NB4 (cell line): Measurements from ENCODE around the gene ZCCHC12.
"Not testable (repeated sequence)": the region's sequence is repeated elsewhere in the genome, so short reads cannot be mapped to it uniquely, and the experiment has no call there.

Experiments used
- DNase-seq: peaks from one replicate; pipeline ENCODE4 v3.0.0; 2010; ENCODE audit warnings: low read depth
- H3K4me3 ChIP-seq: one replicate; pipeline ENCODE4 v1.5.1; 2011; ENCODE audit warnings: mild to moderate bottlenecking, low read depth, low read length, moderate library complexity
- MYC ChIP-seq: IDR thresholded peaks from 2 replicates; pipeline ENCODE4 v1.6.1; 2011; ENCODE audit warnings: low read depth, low read length
- POLR2A ChIP-seq: IDR thresholded peaks from 2 replicates; pipeline ENCODE4 v1.6.1; 2011; ENCODE audit warnings: mild to moderate bottlenecking; ENCODE audit not compliant: insufficient read length; ENCODE audit errors: extremely low read depth
- TF ChIP-seq, protein P1 (sequence below): IDR thresholded peaks from one replicate; pipeline ENCODE4 v1.5.1; 2012; ENCODE audit warnings: low read depth, low read length
- TF ChIP-seq, protein P2 (sequence below): IDR thresholded peaks from 2 replicates; pipeline ENCODE4 v1.6.1; 2011; ENCODE audit warnings: low read depth, low read length

The ZCCHC12 gene

DNA sequence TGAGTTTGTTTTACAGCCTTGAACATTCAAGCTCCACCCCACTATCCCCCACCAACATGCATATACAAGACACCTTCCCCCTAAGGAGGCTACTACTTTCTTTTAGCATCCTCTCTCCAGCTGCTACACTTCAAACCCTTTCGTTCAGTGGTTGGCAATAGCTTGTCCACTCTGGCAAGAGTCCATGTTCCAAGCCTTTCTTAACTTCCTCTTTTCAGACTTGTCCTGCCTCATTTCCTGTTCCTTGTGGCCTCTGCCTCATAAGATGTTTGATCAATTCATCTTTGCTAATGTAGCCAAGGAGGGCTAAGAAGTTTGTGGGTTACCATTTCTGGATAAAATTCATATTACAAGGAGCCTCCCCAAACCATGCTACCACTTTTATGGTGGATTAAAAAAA, 20.8 kb upstream of the ZCCHC12 start:
- peak; percentile 62 for DNase-seq
- no peak for TF ChIP-seq MYC
- H3K4me3 ChIP-seq, result no peak overlapping the region

DNA sequence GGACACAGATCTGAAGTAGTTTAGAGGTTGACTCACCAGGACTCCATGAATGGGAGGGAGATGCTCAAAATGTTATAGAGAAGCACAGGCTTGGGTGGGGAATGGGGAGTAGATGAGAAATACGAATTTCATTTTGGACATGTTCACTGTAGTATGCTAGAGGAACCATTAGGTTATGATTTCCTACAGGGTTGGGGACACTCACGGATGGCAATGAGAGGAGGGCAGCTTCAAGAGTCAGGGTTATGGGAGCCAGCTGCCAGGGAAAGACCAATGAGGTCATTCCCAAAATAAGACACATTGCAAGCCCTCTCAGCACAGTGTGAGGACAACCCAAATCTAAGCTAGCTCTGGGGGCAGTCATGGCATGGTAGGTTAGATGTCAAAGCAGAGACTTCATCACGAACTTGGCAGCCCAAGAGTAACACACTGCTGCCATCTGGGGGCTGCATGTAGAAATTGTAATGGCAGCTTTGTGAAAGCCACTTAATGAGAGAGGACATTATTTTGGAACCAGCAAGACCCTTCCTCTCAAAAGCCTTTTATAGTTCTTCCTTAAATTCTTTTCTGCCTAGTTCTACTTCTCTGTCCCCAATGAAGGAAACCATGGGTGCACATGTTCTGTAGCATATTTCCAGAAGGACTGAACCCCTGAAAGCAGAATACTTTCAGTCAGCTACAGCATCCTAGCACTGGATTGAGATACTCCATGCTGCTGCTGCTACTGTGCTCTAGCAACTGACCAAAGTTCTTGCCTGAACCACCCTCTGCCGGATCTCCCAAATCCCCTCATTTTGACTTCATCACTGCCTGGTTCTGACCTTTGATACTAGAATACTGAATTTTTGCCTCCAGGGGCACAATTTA, 16.2 kb upstream of the ZCCHC12 start:
- no peak overlapping the region for H3K4me3 ChIP-seq
- DNase-seq, result peak; percentile 74
- TF ChIP-seq, protein P1, sequence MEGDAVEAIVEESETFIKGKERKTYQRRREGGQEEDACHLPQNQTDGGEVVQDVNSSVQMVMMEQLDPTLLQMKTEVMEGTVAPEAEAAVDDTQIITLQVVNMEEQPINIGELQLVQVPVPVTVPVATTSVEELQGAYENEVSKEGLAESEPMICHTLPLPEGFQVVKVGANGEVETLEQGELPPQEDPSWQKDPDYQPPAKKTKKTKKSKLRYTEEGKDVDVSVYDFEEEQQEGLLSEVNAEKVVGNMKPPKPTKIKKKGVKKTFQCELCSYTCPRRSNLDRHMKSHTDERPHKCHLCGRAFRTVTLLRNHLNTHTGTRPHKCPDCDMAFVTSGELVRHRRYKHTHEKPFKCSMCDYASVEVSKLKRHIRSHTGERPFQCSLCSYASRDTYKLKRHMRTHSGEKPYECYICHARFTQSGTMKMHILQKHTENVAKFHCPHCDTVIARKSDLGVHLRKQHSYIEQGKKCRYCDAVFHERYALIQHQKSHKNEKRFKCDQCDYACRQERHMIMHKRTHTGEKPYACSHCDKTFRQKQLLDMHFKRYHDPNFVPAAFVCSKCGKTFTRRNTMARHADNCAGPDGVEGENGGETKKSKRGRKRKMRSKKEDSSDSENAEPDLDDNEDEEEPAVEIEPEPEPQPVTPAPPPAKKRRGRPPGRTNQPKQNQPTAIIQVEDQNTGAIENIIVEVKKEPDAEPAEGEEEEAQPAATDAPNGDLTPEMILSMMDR, result peak; percentile 47
- TF ChIP-seq POLR2A, result no peak

DNA sequence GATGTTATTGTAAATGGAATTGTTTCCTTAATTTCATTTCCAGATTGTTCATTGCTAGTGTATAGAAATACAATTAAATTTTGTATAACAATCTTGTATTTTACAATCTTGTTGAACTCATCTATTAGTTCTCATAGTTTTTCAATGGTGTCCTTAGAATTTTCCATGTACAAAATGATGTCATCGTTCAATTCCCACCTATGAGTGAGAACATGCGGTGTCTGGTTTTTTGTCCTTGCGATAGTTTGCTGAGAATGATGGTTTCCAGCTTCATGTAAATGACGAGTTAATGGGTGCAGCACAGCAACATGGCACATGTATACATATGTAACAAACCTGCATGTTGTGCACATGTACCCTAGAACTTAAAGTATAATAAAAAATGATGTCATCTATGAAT, 6.4 kb upstream of the ZCCHC12 start:
- DNase-seq, H3K4me3 ChIP-seq: not testable (repeated sequence)

DNA sequence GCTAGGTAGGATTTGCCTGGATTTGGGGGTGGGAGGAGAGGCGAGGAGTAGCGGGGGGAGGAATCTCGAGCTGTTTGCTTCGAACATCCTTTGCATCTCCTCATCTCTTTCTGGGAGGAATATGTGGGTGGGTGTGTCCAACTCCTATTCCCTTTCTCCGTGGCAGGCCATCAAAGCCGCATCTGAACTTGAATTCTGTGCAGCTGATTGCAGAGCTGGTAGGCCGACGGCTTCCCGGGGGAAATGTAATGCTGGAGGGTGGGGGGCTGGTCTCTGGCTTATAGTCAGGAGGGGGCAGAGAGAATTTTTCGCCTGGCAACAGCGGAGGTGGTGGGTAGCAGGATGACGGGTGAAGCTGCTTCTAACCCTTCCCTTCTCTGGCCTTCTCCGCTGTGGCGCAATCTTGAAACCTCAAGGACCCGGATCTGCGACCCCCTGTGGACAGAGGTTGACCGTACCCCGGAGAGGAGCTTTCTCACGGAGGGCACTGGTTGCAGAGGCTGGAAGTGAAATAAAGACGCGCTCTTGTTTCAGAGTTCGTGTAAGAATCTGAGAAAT, 628 bp downstream of the ZCCHC12 start:
- TF ChIP-seq POLR2A (no peak), MYC (no peak)
- TF ChIP-seq, protein P1, result peak; percentile 18
- peak; percentile 71 for DNase-seq
- no peak overlapping the region for H3K4me3 ChIP-seq

DNA sequence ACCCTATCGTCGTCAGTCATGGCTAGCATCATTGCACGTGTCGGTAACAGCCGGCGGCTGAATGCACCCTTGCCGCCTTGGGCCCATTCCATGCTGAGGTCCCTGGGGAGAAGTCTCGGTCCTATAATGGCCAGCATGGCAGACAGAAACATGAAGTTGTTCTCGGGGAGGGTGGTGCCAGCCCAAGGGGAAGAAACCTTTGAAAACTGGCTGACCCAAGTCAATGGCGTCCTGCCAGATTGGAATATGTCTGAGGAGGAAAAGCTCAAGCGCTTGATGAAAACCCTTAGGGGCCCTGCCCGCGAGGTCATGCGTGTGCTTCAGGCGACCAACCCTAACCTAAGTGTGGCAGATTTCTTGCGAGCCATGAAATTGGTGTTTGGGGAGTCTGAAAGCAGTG, 1.6 kb downstream of the ZCCHC12 start:
- DNase-seq, result peak; percentile 9
- TF ChIP-seq, protein P1, result no peak
- TF ChIP-seq, protein P2, sequence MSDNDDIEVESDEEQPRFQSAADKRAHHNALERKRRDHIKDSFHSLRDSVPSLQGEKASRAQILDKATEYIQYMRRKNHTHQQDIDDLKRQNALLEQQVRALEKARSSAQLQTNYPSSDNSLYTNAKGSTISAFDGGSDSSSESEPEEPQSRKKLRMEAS, result no peak
- TF ChIP-seq MYC, result no peak
- no peak for TF ChIP-seq POLR2A
- no peak overlapping the region for H3K4me3 ChIP-seq

DNA sequence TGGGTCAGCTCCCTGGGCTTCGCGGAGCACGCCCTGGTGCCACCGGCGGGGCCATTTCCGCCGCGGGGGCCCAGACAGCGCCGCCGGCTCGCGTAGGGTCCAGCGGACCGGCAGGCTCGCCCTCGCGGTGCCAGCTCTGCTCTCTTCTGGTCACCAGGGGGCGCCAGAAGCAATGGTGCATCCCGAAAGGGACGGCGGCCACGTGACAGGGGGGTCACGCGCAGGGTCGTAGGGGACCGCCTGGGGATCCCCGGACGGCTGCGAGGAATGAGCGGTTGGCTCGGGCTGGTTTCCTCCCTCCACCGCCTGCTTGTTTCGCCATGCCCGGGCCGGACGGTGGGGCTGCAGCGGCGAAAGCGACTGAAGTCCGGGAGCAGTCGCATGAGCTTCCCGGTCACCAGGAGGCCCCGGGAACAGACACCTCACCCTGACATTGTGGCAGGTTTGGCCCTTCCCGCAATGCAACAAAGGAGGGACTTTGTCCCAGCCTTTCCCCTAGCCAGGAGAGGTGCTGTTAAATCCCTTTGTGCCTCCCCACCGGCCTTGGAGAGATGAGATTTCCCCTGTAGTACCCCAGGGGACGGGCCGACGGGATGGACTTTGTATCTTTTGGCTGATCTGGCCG, 15.8 kb downstream of the ZCCHC12 start:
- no peak overlapping the region for H3K4me3 ChIP-seq
- DNase-seq, result peak; percentile 55
- no peak for TF ChIP-seq POLR2A
- TF ChIP-seq MYC, result no peak
- TF ChIP-seq, protein P1, result peak; percentile 34
- TF ChIP-seq, protein P2, result no peak

DNA sequence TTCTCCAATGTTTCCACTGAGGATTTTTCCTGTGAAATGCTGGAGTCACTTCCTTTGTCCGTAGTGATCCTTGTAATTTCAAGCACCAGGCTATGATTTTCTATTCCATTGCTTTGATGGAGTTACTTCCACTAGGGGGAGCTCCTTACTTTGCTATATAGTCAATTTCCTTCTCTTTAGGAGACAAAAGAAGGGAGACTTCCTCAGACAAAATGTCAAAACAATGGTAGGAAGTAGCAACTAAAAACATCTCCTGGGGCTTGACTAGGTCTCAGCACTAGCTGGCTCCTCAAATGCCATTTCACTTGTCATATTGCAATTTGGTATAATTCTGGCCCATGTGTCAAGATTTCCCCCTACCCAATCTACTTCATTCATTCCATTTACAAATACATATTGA, 24.1 kb downstream of the ZCCHC12 start:
- H3K4me3 ChIP-seq, result no peak overlapping the region
- peak; percentile 64 for DNase-seq
- TF ChIP-seq, protein P1, result peak; percentile 51
- no peak for TF ChIP-seq POLR2A
